SJSA1 (cell line): ENCODE data around the gene TTC39B. TPM values are rescaled to one million over a fixed set of nuclear protein-coding genes. Genes with fewer than 3 reads are reported as not detected.

Experiments
- DNase-seq, 2 experiments: peaks; one replicate each; pipeline ENCODE4 v3.0.0-alpha.2; 2015 to 2020; ENCODE audit warnings: low spot score in 2 of 2, low read depth in 1 of 2
- H3K27ac ChIP-seq: fragments of 250-450 bp; sonication (Bioruptor Pico); 2 replicates; pipeline ENCODE4 v1.5.1; 2020; ENCODE audit warnings: mild to moderate bottlenecking, moderate library complexity
- H3K27me3 ChIP-seq: fragments of 250-450 bp; sonication (Bioruptor Pico); replicated peaks from 2 replicates; pipeline ENCODE4 v1.5.1; 2020; ENCODE audit warnings: mild to moderate bottlenecking, moderate library complexity
- H3K36me3 ChIP-seq: fragments of 250-450 bp; sonication (Bioruptor Pico); 2 replicates; pipeline ENCODE4 v1.5.1; 2020; ENCODE audit warnings: mild to moderate bottlenecking
- H3K4me1 ChIP-seq: fragments of 250-450 bp; sonication (Bioruptor Pico); replicated peaks from 2 replicates; pipeline ENCODE4 v1.6.1; 2021; ENCODE audit warnings: mild to moderate bottlenecking
- H3K4me3 ChIP-seq: fragments of 250-450 bp; sonication (Bioruptor Pico); 2 replicates; pipeline ENCODE4 v1.5.1; 2020; ENCODE audit warnings: mild to moderate bottlenecking
- H3K9me3 ChIP-seq: fragments of 250-450 bp; sonication (Bioruptor Pico); replicated peaks from 2 replicates; pipeline ENCODE4 v1.5.1; 2020; ENCODE audit warnings: mild to moderate bottlenecking
- total RNA-seq: library from RNA; depleted of rRNA; stranded (reverse); fragments of >200 nt; shearing (Covaris generic); gene quantifications from 2 replicates; pipeline ENCODE4 v1.2.3, GENCODE V29; 2014

The TTC39B gene
- total RNA-seq, 1 experiment from 2014 or later: 5.9 TPM

DNA sequence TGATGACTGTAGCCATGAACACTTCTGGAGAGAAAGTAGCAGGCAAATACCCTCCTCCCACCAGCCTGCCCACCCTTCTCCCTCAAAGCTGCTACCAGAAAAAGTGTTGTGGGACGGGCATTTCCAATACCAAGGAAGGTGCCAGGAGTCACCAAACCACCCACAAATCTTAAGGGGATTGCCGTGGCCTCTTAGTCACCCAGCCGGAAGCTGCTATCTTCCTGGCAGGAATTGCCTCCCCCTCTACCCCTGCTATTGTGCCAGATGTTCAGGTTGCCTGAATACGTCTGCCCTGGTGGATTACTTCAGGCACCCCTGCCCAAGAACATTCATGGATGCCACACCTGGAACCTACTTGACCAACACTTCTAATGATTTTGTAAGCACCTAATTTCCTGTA lies 156.1 kb downstream of the TTC39B start:
- no peaks in the 10 kb centered on the region for H3K27me3 ChIP-seq
- H3K4me1 ChIP-seq: no peaks in the 10 kb centered on the region
- H3K4me3 ChIP-seq: no peak overlapping the region
- no peak for DNase-seq
- H3K9me3 ChIP-seq: no peaks in the 10 kb centered on the region
- H3K27ac ChIP-seq: no peak overlapping the region
- H3K36me3 ChIP-seq: no peaks in the 10 kb centered on the region

DNA sequence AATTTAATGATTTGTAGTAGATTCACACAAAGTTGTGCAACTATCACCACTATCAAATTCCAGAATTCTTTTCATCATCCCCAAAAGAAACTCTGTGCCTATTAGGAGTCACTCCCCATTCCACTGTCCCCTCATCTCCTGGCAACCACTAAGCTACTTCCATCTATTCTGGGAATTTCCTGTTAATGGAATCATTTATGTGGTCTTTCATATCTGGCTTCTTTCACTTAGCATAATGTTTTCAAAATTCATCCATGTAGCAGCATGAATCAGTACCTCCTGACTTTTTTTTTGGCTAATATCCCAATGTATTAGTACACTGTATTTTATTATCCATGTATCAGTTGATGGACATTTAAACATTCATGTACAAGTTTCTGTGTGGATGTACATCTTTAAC lies 157.6 kb downstream of the TTC39B start:
- no peaks in the 10 kb centered on the region for H3K9me3 ChIP-seq
- no peak overlapping the region for H3K4me3 ChIP-seq
- no peak for DNase-seq
- H3K27me3 ChIP-seq: no peaks in the 10 kb centered on the region
- H3K4me1 ChIP-seq: no peaks in the 10 kb centered on the region
- H3K27ac ChIP-seq: no peak overlapping the region
- H3K36me3 ChIP-seq: no peaks in the 10 kb centered on the region

- DNase-seq: no peak
- Histone ChIP-seq H3K36me3 (no peaks in the 10 kb centered on the region), H3K27me3 (no peaks in the 10 kb centered on the region), H3K4me3 (no peak overlapping the region), H3K9me3 (no peaks in the 10 kb centered on the region), H3K4me1 (no peaks in the 10 kb centered on the region), H3K27ac (no peak overlapping the region)
Measured at GRCh38 chr9:15146268-15146700, 160.7 kb downstream of the TTC39B start.

DNA sequence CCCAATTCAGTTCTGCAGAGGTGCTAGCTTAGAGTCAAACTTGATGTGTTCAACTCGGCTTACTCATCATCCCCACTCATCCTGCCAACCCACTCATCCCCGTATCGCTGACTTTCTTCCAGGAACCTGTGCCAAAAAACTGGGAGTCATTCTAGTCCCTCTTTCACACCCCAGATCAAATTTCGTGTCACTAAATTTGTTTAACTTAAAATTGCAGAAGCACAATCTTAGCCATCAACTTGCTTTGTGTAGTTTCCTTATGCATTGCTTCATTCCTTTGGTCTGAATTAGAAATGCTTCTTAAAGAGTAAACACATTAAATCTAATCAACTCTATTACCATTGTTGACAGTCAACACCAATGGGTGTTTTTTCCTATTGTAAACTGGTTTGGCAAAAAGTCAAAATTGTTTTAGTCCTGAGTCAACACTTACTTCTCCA lies 162.4 kb downstream of the TTC39B start:
- Histone ChIP-seq H3K27ac (no peak overlapping the region), H3K4me1 (no peaks in the 10 kb centered on the region), H3K36me3 (no peaks in the 10 kb centered on the region), H3K9me3 (no peaks in the 10 kb centered on the region), H3K27me3 (no peaks in the 10 kb centered on the region), H3K4me3 (no peak overlapping the region)
- no peak for DNase-seq

- Histone ChIP-seq H3K27me3 (no peaks in the 10 kb centered on the region), H3K36me3 (no peaks in the 10 kb centered on the region), H3K4me1 (no peaks in the 10 kb centered on the region), H3K27ac (no peak overlapping the region), H3K4me3 (no peak overlapping the region), H3K9me3 (no peaks in the 10 kb centered on the region)
- peak in 1 of 2 experiments; percentile 10 for DNase-seq
Measured at GRCh38 chr9:15142878-15143534, 164.0 kb downstream of the TTC39B start.

DNA sequence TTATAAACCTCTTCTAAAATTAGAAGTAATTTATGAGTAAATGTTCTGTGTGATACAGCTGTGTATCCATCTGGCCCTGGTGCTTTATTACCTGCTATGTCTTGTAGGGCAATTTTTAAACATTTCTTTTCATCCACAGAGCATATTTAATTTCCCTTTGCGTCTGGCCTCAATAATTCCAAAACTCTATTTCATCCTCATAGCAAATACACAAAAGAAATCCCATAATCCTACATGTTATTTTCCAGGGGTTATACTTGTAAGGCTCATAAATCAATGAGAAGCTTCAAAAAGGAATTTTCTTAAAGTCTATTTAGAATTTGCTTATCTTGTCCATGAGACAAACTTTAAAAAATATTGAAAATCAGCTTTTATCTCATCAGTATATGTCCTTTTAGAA lies 167.0 kb downstream of the TTC39B start:
- Histone ChIP-seq H3K27ac (no peak overlapping the region), H3K4me1 (no peaks in the 10 kb centered on the region), H3K36me3 (no peaks in the 10 kb centered on the region), H3K27me3 (no peaks in the 10 kb centered on the region), H3K9me3 (no peaks in the 10 kb centered on the region), H3K4me3 (no peak overlapping the region)
- DNase-seq: no peak

DNA sequence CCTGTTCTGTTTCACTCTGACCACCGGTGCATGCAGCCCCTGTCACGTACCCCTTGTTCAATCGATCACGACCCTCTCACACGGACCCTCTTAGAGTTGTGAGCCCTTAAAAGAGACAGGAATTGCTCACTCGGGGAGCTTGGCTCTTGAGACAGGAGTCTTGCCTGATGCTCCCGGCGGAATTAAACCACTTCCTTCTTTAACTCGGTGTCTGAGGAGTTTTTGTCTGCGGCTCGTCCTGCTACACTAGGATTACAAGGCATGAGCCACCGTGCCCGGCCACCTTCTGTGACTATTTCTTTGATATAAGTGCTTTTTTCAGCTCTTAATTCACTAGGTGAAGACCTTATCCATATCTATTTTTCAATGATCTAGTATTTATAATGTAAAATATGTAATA lies 167.5 kb downstream of the TTC39B start:
- H3K27ac ChIP-seq: no peak overlapping the region
- H3K9me3 ChIP-seq: no peaks in the 10 kb centered on the region
- no peak overlapping the region for H3K4me3 ChIP-seq
- no peaks in the 10 kb centered on the region for H3K27me3 ChIP-seq
- DNase-seq: no peak
- no peaks in the 10 kb centered on the region for H3K4me1 ChIP-seq
- no peaks in the 10 kb centered on the region for H3K36me3 ChIP-seq

- DNase-seq: no peak
- H3K9me3 ChIP-seq: no peaks in the 10 kb centered on the region
- no peak overlapping the region for H3K27ac ChIP-seq
- H3K4me1 ChIP-seq: no peaks in the 10 kb centered on the region
- no peaks in the 10 kb centered on the region for H3K36me3 ChIP-seq
- no peak overlapping the region for H3K4me3 ChIP-seq
- H3K27me3 ChIP-seq: no peaks in the 10 kb centered on the region
Measured at GRCh38 chr9:15138357-15138686, 168.7 kb downstream of the TTC39B start.

DNA sequence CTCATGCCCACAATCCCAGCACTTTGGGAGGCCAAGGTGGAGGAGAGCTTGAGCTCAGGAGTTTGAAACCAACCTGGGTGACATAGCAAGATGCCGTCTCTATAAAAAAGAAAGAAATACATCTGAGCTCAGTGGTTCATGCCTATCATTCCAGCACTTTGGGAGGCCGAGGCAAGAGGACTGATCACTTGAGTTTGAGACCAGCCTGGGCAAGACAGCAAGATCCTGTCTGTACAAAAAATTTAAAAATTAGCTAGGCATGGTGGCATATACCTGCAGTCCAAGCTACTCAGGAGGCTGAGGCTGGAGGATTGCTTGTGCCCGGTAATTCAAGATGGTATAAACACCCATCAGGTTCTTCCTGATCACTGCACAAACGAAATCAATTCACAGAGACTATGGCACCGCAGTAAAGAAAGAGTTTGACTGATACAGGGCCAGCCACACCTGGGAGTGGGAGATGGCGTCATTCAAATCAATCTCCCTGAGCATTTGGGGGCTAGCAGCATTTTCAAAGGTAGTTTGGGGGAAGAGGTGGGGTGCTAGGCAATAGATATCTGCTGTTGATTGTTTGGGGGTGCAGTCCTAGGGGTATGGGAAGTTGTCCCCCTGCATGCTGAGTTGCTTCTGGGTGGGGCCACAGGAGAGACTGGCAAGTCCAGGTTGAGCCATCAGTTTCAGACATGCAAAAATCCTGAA lies 169.2 kb downstream of the TTC39B start:
- H3K4me3 ChIP-seq: no peak overlapping the region
- H3K9me3 ChIP-seq: no peaks in the 10 kb centered on the region
- H3K27ac ChIP-seq: no peak overlapping the region
- no peaks in the 10 kb centered on the region for H3K36me3 ChIP-seq
- H3K4me1 ChIP-seq: no peaks in the 10 kb centered on the region
- H3K27me3 ChIP-seq: no peaks in the 10 kb centered on the region
- no peak for DNase-seq

DNA sequence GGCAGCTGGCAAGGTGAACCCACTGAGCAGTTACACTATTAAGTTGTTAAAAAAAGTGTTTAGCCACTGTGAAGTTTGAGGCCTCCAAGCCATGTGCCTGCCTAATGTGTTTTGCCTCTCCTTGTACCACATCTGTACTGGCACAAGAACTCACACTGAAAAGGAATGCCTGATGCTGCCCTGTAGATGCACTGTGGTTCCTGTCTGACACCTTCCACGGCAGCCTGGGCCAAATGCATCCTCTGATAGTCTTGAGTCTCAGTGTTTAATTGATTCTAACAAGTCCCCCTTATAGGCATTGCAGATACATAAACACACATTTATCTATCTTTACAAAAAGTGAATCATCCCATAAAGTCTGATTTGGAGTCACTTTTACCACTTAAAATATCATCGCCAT lies 169.9 kb downstream of the TTC39B start:
- Histone ChIP-seq H3K9me3 (no peaks in the 10 kb centered on the region), H3K36me3 (no peaks in the 10 kb centered on the region), H3K27me3 (no peaks in the 10 kb centered on the region), H3K4me1 (no peaks in the 10 kb centered on the region), H3K4me3 (no peak overlapping the region), H3K27ac (no peak overlapping the region)
- no peak for DNase-seq

GRCh38 chr9:15136646-15137045 lies 170.4 kb downstream of the TTC39B start:
- DNase-seq: no peak
- no peaks in the 10 kb centered on the region for H3K4me1 ChIP-seq
- H3K36me3 ChIP-seq: no peaks in the 10 kb centered on the region
- no peak overlapping the region for H3K27ac ChIP-seq
- no peaks in the 10 kb centered on the region for H3K27me3 ChIP-seq
- H3K9me3 ChIP-seq: no peaks in the 10 kb centered on the region
- H3K4me3 ChIP-seq: no peak overlapping the region

DNA sequence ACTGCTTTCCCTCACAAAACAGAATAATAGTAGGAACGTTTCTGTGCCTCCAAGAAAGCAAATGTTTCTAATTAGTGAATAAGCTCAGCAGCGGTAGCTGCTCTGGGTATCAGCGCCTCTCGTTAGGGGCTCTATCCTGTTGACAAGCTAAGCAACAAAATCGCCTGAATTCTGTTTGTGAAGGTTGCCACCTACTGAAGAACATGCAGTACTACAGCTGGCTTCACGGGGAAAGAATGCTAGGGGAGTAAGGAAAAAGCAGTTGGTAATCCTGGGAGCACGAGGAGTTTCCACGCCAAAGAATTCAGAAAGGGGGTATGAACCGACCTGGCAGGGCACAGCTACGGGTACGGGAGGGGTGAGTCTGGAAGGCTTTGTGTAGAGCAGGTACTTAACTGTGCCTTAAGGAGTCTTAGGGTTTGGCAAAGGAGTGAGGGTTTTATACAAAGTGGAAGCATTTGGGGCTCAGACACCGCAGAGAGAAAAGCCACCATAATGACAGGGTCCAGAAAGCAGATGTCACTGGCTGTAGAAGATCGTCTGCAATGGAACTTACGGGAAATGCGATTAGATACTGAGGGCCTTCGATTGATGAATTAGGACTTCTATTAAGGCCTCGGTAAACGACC lies 171.7 kb downstream of the TTC39B start:
- no peaks in the 10 kb centered on the region for H3K9me3 ChIP-seq
- no peaks in the 10 kb centered on the region for H3K27me3 ChIP-seq
- no peaks in the 10 kb centered on the region for H3K4me1 ChIP-seq
- peak overlapping the region; percentile 12; the same call in 1 of the 2 replicates for H3K4me3 ChIP-seq
- H3K36me3 ChIP-seq: no peaks in the 10 kb centered on the region
- no peak overlapping the region for H3K27ac ChIP-seq
- DNase-seq: peak; percentile 48 to 56

- no peaks in the 10 kb centered on the region for H3K36me3 ChIP-seq
- DNase-seq: no peak
- no peaks in the 10 kb centered on the region for H3K9me3 ChIP-seq
- H3K4me3 ChIP-seq: no peak overlapping the region
- H3K4me1 ChIP-seq: no peaks in the 10 kb centered on the region
- H3K27me3 ChIP-seq: no peaks in the 10 kb centered on the region
- no peak overlapping the region for H3K27ac ChIP-seq
Measured at GRCh38 chr9:15133488-15133887, 173.5 kb downstream of the TTC39B start.

GRCh38 chr9:15132091-15132490 lies 174.9 kb downstream of the TTC39B start:
- no peaks in the 10 kb centered on the region for H3K27me3 ChIP-seq
- H3K4me3 ChIP-seq: no peak overlapping the region
- H3K9me3 ChIP-seq: no peaks in the 10 kb centered on the region
- no peaks in the 10 kb centered on the region for H3K36me3 ChIP-seq
- no peaks in the 10 kb centered on the region for H3K4me1 ChIP-seq
- no peak overlapping the region for H3K27ac ChIP-seq
- no peak for DNase-seq
